Muscle layer of colon (tissue), 2 donors: ENCODE results near the gene ATP1A2.
A peak's percentile ranks its signal among the peaks of the same experiment; 100 is the strongest.
"Not testable (repeated sequence)": the region's sequence is repeated elsewhere in the genome, so short reads cannot be mapped to it uniquely, and the experiment has no call there.

ENCODE experiments used
- H3K27ac ChIP-seq: one replicate; pipeline ENCODE4 v1.7.0; 2013; ENCODE audit warnings: low read depth, mild to moderate bottlenecking, low read length, moderate library complexity
- H3K27me3 ChIP-seq, 2 donors: one replicate each; pipeline ENCODE4 v1.7.0; 2013; ENCODE audit warnings: low read length in 2 of 2, mild to moderate bottlenecking in 2 of 2; ENCODE audit not compliant: insufficient read depth in 2 of 2, control insufficient read depth in 1 of 2
- H3K36me3 ChIP-seq: one replicate; pipeline ENCODE4 v1.7.0; 2013; ENCODE audit warnings: mild to moderate bottlenecking, low read length; ENCODE audit not compliant: insufficient read depth
- H3K4me1 ChIP-seq: one replicate; pipeline ENCODE4 v1.7.0; 2013; ENCODE audit warnings: mild to moderate bottlenecking, low read length; ENCODE audit not compliant: insufficient read depth
- H3K4me3 ChIP-seq, 2 donors: one replicate each; pipeline ENCODE4 v1.7.0; 2013; ENCODE audit warnings: low read length in 2 of 2, low read depth in 1 of 2, mild to moderate bottlenecking in 1 of 2, moderate library complexity in 1 of 2
- H3K9ac ChIP-seq: one replicate; pipeline ENCODE4 v1.7.0; 2013; ENCODE audit warnings: low read length
- H3K9me3 ChIP-seq: one replicate; pipeline ENCODE4 v1.7.0; 2013; ENCODE audit warnings: mild to moderate bottlenecking, low read length
- donor health status: abdominal sarcoma.
- donor health status: Adenocarcinoma of cecum.

ATP1A2 gene

DNA sequence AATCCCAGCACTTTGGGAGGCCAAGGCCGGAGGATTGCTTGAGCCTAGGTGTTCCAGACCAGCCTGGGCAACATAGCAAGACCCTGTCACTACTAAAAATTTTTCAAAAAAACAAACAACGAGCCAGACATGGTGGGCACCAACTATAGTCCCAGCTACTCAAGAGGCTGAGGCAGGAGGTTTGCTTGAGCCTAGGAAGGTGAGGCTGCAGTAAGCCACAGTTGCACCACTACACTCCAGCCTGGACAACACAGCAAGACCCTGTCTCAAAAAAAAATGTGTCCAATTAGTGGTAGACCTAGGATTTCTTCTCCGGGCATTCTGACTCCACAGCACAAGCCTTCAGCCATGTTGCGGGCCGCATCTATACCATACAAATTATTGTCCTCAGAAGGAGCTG, 10.4 kb upstream of the ATP1A2 start:
- no peaks in the 10 kb centered on the region for H3K27me3 ChIP-seq
- H3K4me1 ChIP-seq, result peaks cover 45% of the 10 kb centered on the region
- H3K27ac ChIP-seq, result no peak overlapping the region
- no peak overlapping the region for H3K9ac ChIP-seq
- no peaks in the 10 kb centered on the region for H3K36me3 ChIP-seq
- H3K9me3 ChIP-seq, result no peaks in the 10 kb centered on the region
- no peak overlapping the region for H3K4me3 ChIP-seq

DNA sequence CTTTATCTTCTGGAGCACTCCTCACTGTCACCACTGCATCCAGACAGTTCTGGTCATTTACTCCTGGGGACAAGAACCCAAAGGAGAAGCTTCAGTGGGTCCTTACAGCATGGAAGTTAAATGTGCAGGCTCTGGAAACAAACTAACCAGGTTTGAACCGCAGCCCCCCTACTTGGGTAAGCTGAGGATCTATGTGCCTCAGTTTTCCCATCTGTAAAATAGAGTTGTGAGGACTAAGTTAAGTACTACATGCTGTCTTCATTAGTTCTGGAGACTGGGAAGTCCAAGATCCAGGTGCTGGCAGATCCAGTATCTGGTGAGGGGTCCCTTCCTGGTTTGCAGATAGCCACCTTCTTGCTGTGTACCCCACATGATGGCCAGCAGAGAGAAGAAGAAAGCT, 8.0 kb upstream of the ATP1A2 start:
- peaks cover 26% of the 10 kb centered on the region for H3K4me1 ChIP-seq
- no peaks in the 10 kb centered on the region for H3K9me3 ChIP-seq
- H3K36me3 ChIP-seq, result no peaks in the 10 kb centered on the region
- no peak overlapping the region for H3K4me3 ChIP-seq
- no peak overlapping the region for H3K27ac ChIP-seq
- no peak overlapping the region for H3K9ac ChIP-seq
- no peaks in the 10 kb centered on the region for H3K27me3 ChIP-seq

DNA sequence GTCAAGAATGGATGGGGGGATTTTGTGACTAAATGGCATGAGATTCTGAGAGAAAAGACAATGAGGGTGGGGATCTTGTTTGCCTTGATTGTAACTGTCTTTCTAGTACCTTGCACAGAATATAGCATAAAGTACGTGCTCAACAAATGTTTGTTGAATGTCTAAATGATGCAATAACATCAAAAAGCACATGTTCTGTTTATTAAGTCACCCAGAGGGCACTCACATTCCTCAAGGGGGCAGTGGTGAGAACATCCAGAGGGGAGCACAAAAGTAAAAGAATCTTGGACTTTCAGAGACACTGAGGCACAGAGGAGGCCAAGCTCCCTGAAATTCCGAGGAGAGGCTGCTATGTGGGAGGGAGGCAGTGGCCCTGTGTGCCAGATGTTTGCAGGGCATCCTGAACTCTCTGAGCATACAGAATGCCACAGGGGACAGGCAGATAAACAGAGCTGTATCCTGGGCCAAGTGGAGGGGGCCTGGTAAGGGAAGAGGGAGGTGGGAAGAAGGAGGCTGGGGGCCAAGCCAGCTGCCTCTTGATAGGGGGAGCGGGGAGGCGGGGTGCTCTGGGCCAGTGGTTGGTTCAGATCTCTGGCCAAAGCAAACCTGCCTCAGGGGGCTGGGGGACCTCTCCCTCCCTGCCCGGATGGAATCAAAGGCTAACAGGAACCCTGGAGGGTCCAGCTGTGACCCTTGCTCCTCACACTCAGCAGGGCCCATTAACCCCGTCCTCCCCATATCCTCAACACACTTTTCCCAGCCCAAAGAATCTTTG, 6.5 kb upstream of the ATP1A2 start:
- H3K9me3 ChIP-seq, result no peaks in the 10 kb centered on the region
- no peak overlapping the region for H3K9ac ChIP-seq
- peaks cover 18% of the 10 kb centered on the region for H3K4me1 ChIP-seq
- no peaks in the 10 kb centered on the region for H3K27me3 ChIP-seq
- no peaks in the 10 kb centered on the region for H3K36me3 ChIP-seq
- no peak overlapping the region for H3K4me3 ChIP-seq
- no peak overlapping the region for H3K27ac ChIP-seq

DNA sequence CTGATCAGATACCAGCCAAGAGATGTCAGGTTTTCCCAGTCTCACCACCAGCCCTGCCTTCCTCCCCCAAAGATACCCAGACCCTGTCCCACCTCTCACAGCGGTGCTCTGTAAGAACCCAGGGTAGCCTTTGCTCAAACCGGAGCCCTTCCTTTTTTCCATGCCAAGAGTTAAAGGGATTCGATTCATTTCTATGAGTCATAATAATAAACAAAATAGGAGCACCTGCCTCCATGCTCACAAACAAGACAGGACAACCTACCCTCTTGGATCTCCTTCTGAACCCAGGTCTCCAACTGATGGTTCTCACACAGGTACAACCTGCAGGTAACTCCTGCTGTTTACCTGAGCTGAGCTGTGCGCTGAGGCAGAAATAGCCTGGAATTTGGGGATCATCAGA, 5.9 kb upstream of the ATP1A2 start:
- Histone ChIP-seq H3K9ac (no peak overlapping the region), H3K27ac (no peak overlapping the region), H3K36me3 (no peaks in the 10 kb centered on the region), H3K4me3 (no peak overlapping the region), H3K4me1 (peaks cover 18% of the 10 kb centered on the region), H3K27me3 (no peaks in the 10 kb centered on the region), H3K9me3 (no peaks in the 10 kb centered on the region)

DNA sequence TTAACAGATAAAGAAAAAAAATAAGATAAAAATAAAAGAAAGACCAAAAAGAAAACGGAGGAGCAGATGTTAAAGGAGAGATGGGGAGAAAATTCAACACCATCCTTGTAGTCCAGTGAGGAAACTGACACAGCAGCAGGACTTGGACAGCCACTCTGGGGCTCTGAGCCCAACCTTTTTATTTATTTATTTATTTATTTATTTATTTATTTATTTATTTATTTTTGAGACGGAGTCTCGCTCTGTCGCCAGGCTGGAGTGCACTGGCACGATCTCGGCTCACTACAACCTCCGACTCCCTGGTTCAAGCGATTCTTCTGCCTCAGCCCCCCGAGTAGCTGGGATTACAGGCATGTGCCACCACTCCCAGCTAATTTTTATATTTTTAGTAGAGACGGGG, 4.1 kb upstream of the ATP1A2 start:
- H3K27ac ChIP-seq, H3K4me3 ChIP-seq, H3K36me3 ChIP-seq, H3K27me3 ChIP-seq, H3K9ac ChIP-seq, H3K9me3 ChIP-seq: not testable (repeated sequence)
- H3K4me1 ChIP-seq, result peaks cover 22% of the 10 kb centered on the region

DNA sequence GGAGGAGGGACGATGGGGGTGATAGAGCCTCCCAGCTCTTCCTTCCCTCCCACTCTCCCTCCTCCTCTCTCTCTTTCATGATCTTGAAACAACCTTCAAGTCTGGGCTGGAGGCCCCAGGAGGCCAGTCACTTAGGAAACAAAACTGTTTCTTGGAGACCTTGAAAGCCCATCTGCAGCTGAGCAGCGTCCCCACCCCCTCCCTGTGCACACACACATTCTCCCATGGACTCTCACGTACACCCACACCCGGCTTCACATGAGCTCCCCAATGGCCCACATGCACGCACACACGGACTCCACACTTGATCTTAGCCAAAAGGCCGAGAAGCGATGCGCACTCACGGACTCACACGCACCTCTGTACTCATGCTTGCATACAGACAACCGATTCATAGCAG, 3.2 kb upstream of the ATP1A2 start:
- Histone ChIP-seq H3K27me3 (no peaks in the 10 kb centered on the region), H3K9ac (no peak overlapping the region), H3K4me3 (no peak overlapping the region), H3K36me3 (no peaks in the 10 kb centered on the region), H3K27ac (no peak overlapping the region), H3K9me3 (no peaks in the 10 kb centered on the region), H3K4me1 (peaks cover 27% of the 10 kb centered on the region)

DNA sequence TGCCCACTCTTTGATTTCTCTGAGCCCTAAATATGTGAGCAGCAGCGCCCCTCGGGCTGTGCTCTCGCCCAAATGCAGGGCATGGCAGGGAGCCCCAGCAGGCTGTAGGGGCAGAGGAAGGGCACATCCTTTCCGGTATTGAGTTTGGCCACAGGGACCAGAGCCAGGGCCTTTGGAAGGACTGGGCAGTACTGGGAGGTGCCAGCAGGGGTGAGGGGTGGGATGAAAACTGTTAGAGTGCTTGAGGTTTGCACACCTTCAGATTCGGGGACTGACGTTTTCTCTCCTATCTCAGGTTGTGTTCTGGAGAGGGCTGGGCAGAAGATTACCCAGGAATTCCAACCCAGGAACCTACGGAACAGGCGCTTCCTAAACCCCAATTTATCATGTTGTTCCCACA, 2.2 kb upstream of the ATP1A2 start:
- Histone ChIP-seq H3K36me3 (peaks cover under 1% of the 10 kb centered on the region), H3K9me3 (no peaks in the 10 kb centered on the region), H3K4me1 (peaks cover 32% of the 10 kb centered on the region), H3K9ac (no peak overlapping the region), H3K27me3 (no peaks in the 10 kb centered on the region), H3K27ac (no peak overlapping the region), H3K4me3 (no peak overlapping the region)

DNA sequence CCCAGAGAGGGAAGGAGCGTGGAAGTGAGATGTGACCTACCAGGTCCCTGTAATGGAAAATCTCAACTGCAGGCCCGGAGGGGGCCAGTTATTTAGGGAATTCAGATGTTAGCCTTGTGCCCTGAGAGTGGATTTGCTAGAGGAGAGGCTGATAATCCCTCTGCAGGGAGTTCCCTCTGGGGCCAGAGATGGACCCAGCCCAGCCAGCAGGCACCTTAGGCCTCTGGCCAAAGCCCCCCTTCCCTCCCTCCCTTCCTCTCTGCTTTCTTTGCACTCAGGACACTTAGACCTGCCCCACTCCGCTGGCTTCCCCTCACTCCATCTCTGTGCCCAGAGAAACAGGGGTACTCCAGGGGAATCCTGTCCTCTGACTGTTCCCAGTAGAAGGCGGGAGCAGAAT, 1.5 kb upstream of the ATP1A2 start:
- Histone ChIP-seq H3K36me3 (peaks cover 6% of the 10 kb centered on the region), H3K27ac (peak overlapping the region; percentile 46), H3K4me3 (no peak overlapping the region), H3K4me1 (peaks cover 39% of the 10 kb centered on the region), H3K9me3 (no peaks in the 10 kb centered on the region), H3K9ac (no peak overlapping the region), H3K27me3 (no peaks in the 10 kb centered on the region)

DNA sequence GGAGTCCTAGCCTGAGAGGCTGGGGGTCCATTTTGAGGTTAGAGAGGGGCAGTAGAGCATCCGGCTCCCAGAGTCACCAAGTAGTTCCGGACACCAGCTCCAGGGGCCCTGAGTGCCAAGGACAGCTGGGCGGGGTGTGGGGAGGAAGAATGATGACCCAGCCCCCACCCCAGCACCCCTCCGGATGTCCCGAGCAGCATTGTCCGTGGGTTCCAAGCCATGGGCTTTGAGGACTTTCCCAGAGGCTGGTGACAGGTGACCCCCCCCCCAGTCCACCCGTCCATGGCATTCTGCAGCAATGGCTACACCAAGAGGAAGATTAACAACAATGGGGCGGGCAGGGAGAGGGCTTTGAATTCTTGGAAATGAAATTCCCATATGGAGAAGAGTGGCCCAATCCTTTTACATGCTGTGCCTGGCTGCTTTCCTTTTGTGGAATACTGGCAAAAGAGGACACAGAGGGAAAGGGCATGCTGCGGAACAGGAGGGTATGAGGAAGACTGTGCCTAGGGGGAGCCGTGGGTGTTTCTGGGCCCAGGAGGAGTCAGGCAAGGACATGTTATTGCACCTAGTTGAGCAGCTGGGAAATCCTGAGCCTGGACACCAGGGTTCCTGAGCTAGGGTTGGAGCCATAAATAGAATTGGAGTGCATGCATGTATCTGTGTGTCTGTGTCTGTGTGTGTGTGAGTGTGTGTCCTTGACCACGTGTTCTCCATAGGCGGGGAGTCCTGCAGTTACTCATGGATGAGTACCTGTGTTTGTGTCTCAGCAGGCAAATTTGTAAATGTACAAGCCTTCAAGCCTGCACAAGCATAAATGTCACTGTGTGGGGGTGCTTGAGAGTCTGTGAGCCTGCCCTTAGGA, 956 bp downstream of the ATP1A2 start:
- Histone ChIP-seq H3K27ac (peak overlapping the region; percentile 96), H3K27me3 (no peaks in the 10 kb centered on the region), H3K36me3 (peaks cover 13% of the 10 kb centered on the region), H3K9me3 (no peaks in the 10 kb centered on the region), H3K4me1 (peaks cover 47% of the 10 kb centered on the region), H3K9ac (no peak overlapping the region), H3K4me3 (peak overlapping the region; percentile 59 to 70)

DNA sequence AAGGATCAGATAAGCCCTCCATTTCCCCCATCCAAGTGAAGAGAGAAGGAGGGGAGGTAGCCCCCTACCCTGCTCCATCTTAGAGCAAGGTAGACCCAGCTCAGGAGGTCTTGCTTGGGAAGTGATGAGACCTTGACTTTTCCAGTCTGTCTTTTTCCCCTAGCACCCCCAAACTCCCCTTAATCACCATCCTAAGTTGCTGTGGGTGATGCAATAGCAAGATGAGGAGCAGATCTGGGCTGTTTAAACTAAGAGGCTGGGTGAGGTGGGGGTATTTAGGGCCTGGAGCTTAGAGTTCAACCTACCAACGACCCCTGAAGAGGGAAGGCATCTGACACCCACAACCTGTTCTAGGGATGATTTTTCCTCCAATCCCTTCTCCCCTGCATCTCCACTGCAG, 1.7 kb downstream of the ATP1A2 start:
- peak overlapping the region; percentile 59 to 70 for H3K4me3 ChIP-seq
- no peak overlapping the region for H3K9ac ChIP-seq
- H3K27ac ChIP-seq, result peak overlapping the region; percentile 96
- peaks cover 47% of the 10 kb centered on the region for H3K4me1 ChIP-seq
- peaks cover 19% of the 10 kb centered on the region for H3K36me3 ChIP-seq
- H3K9me3 ChIP-seq, result no peaks in the 10 kb centered on the region
- no peaks in the 10 kb centered on the region for H3K27me3 ChIP-seq

DNA sequence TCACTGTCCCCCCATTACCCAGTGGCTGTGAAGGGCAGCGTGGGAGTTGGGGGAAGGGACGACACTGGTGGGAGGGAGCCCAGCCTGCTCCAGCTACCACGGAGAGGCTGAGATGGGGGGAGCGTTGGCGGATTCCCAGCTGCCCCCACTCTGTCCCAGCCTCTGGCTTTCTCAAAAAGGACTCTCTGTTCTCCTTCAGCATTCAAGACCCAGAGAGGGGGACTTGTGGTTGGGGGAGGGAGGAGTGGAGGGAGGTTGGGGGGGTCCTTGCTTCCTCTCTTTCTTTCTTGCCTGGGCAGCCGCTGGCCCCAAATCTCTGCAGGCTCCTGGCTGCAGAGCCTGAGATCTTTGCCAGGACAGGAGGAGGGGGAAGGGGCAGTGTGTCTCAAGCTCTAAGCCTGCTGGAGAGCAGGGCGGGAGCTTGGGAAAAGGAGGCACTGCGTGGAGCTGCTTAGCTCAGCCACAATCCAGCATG, 2.2 kb downstream of the ATP1A2 start:
- H3K9ac ChIP-seq, result no peak overlapping the region
- H3K4me1 ChIP-seq, result peaks cover 47% of the 10 kb centered on the region
- H3K9me3 ChIP-seq, result no peaks in the 10 kb centered on the region
- H3K27me3 ChIP-seq, result no peaks in the 10 kb centered on the region
- H3K27ac ChIP-seq, result peak overlapping the region; percentile 96
- H3K4me3 ChIP-seq, result peak overlapping the region; percentile 59 to 70
- peaks cover 21% of the 10 kb centered on the region for H3K36me3 ChIP-seq
